Heart left ventricle (tissue), 13 donors: ENCODE measurements around the gene RSPH10B.
"Not testable (repeated sequence)": the region's sequence is repeated elsewhere in the genome, so short reads cannot be mapped to it uniquely, and the experiment has no call there.

Source experiments
- CTCF ChIP-seq, 12 donors: fragments of 200-600 bp; sonication (generic) in 4 of 12; IDR thresholded peaks; one replicate each; pipeline versions ENCODE4 v1.5.0 to v1.8.0; 2018 to 2022; ENCODE audit warnings: antibody characterized with exemption in 12 of 12, mild to moderate bottlenecking in 5 of 12
- POLR2A ChIP-seq, 2 donors: fragments of 450-650 bp; IDR thresholded peaks; one replicate each; pipeline ENCODE4 v1.6.1; 2017; ENCODE audit warnings: antibody characterized with exemption in 2 of 2, mild to moderate bottlenecking in 2 of 2, moderate library complexity in 2 of 2
- donor health status: ischemic (EF 13 %, LVEDD 7.1; RV severe dilation, severe dysfunction).
- donor health status: DM: no; HTN: yes; CAD: no.
- donor health status: DM: no; HTN: no; CAD: no.
- donor health status: ischemic (EF 25% LVEDD 6.9; RV normal size, moderate dysfunction).
- donor health status: ischemic (EF 25% LVEDD 5.7; RV mildly dilated, moderate dysfunction).
- donor health status: ischemic (EF 35%, LVEDD 5.7; RV mildly dilated, moderate dysfunction).
- donor health status: nonischemic (EF 11% LVEDD 7.7; RV severe dilation, severe dysfunction).
- donor health status: DM: yes; HTN: yes; CAD: no.
- donor health status: PGD.
- donor health status: ischemic (EF 29% LVEDD 5.4; RV normal size, mild dysfunction).
- donor health status: nonischemic (EF 23%, LVEDD 6.1; RV moderate dilation, normal function).

- not testable (repeated sequence) for TF ChIP-seq CTCF, POLR2A (IDR thresholded peaks at IDR 0.05)
These were observed 45.9 kb downstream of the RSPH10B start for GRCh38 chr7:5924630-5925029.
